ENCODE data around the gene GTF2A1L.

DNA sequence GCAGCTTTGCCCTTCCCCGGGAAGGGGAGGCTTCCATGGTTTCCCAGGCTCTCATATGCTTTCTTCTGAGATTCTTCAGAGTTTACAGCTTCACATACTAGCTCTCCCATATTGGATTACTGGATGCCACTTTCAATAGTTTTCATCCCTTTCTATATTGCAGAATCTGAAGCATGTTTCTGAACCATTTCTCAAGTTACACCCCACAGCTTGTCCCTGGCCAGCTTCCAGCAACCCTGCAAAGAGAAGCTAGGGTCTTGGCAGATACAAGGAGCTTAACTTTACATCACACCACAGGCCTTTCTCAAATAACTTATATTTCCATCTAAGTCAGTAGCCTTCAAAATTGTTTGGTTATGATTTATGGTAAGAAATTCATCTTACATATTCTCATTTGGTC lies 98.3 kb downstream of the GTF2A1L start:
- TF ChIP-seq POLR2AphosphoS5 (IDR thresholded peaks at IDR 0.05; ENCODE audit: insufficient read depth, low read depth, low read length): no peak
- TF ChIP-seq, protein P1, sequence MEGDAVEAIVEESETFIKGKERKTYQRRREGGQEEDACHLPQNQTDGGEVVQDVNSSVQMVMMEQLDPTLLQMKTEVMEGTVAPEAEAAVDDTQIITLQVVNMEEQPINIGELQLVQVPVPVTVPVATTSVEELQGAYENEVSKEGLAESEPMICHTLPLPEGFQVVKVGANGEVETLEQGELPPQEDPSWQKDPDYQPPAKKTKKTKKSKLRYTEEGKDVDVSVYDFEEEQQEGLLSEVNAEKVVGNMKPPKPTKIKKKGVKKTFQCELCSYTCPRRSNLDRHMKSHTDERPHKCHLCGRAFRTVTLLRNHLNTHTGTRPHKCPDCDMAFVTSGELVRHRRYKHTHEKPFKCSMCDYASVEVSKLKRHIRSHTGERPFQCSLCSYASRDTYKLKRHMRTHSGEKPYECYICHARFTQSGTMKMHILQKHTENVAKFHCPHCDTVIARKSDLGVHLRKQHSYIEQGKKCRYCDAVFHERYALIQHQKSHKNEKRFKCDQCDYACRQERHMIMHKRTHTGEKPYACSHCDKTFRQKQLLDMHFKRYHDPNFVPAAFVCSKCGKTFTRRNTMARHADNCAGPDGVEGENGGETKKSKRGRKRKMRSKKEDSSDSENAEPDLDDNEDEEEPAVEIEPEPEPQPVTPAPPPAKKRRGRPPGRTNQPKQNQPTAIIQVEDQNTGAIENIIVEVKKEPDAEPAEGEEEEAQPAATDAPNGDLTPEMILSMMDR (IDR thresholded peaks at IDR 0.05; ENCODE audit: extremely low read depth in 1 of 2, insufficient read depth in 1 of 2, low read depth in 1 of 2, low read length in 2 of 2): no peak
- TF ChIP-seq POLR2A (IDR thresholded peaks at IDR 0.05; ENCODE audit: low read depth, low read length): no peak
